ENCODE measurements around the gene PLAGL2. TPM values are rescaled to one million over a fixed set of nuclear protein-coding genes. Genes with fewer than 3 reads are reported as not detected.

The PLAGL2 gene
- total RNA-seq, 1 experiment from 2014 or later = 40.6 TPM

DNA sequence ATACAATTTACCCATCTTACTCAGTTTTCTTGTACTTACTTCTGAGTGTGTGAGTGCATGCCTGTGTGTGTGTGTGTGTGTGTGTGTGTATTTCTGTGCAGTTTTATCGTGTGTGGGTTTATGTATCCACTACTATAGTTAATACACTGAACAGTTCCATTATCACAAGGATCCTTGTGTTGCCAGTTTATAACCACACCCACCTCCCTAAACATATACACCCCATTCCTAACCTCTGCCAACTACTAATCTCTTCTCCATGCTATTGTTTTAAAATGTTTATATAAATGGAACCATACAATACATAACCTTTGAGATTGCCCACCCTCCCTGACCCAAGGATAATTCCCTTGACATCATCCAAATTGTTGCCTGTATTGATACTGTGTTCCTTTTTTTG lies 18.8 kb upstream of the PLAGL2 start:
- TF ChIP-seq TCF7L2 (IDR thresholded peaks at IDR 0.05; ENCODE audit: low read depth, low read length) (no peak), SIN3A (IDR thresholded peaks at IDR 0.05; ENCODE audit: borderline replicate concordance, insufficient read depth, low read depth, low read length) (no peak), POLR2AphosphoS5 (IDR thresholded peaks at IDR 0.05; ENCODE audit: low read depth, low read length) (no peak), CTCF (IDR thresholded peaks at IDR 0.05) (no peak)
- TF ChIP-seq, protein P1, sequence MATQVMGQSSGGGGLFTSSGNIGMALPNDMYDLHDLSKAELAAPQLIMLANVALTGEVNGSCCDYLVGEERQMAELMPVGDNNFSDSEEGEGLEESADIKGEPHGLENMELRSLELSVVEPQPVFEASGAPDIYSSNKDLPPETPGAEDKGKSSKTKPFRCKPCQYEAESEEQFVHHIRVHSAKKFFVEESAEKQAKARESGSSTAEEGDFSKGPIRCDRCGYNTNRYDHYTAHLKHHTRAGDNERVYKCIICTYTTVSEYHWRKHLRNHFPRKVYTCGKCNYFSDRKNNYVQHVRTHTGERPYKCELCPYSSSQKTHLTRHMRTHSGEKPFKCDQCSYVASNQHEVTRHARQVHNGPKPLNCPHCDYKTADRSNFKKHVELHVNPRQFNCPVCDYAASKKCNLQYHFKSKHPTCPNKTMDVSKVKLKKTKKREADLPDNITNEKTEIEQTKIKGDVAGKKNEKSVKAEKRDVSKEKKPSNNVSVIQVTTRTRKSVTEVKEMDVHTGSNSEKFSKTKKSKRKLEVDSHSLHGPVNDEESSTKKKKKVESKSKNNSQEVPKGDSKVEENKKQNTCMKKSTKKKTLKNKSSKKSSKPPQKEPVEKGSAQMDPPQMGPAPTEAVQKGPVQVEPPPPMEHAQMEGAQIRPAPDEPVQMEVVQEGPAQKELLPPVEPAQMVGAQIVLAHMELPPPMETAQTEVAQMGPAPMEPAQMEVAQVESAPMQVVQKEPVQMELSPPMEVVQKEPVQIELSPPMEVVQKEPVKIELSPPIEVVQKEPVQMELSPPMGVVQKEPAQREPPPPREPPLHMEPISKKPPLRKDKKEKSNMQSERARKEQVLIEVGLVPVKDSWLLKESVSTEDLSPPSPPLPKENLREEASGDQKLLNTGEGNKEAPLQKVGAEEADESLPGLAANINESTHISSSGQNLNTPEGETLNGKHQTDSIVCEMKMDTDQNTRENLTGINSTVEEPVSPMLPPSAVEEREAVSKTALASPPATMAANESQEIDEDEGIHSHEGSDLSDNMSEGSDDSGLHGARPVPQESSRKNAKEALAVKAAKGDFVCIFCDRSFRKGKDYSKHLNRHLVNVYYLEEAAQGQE (IDR thresholded peaks at IDR 0.05; ENCODE audit: insufficient read depth in 1 of 2, low read depth in 2 of 2, low read length in 1 of 2) = no peak
- in situ Hi-C loops (cut with HindIII; ENCODE audit: low pct_unique_long_range_greater_than_20kb, low sequenced_read_pairs) (no loop called here), intact Hi-C loops (cut with micrococcal nuclease; ENCODE audit: unreplicated experiment) (no loop called here)
- H3K36me3 ChIP-seq (ENCODE audit: control insufficient read depth, insufficient read depth, low read length) = peaks cover 16% of the 10 kb centered on the region
- BruUV-seq (replicated peaks) = no TSS peak
- no peak overlapping the region for H3K27ac ChIP-seq (ENCODE audit: low read length)
- H3K9me3 ChIP-seq (ENCODE audit: control insufficient read depth, insufficient read depth, low read depth, low read length) = no peaks in the 10 kb centered on the region
- DNase-seq (ENCODE audit: low read depth, low spot score) = no peak
- POLR2A ChIA-PET = no interaction called here
- CTCF ChIA-PET = no interaction called here
- no peaks in the 10 kb centered on the region for H3K4me1 ChIP-seq (ENCODE audit: control insufficient read depth, insufficient read depth, low read length)
- no peak for ATAC-seq
- no peaks in the 10 kb centered on the region for H3K27me3 ChIP-seq (ENCODE audit: control insufficient read depth, insufficient read depth, low read length)
- no peak overlapping the region for H3K4me3 ChIP-seq (ENCODE audit: low read depth in 2 of 2, low read length in 2 of 2)

DNA sequence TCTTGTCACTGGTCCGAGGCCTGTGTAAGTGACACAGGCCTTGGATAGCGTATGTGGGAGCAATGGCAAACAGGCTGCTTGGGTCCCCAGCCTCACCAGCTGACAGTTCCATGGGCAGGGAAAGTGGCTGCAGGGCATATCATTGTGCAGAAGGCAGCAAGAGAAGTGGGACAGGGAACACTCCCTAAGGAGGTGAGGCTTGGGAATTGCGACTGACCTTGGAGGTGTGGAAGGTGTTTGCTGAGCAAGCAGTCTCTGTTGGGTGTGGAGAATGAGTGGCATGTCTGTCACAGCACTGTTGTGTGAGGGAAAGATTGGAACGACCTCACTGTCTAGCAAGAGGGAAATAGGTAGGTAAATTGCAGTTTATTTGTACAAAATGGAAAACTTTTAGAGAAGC lies 16.9 kb upstream of the PLAGL2 start:
- no peak for TF ChIP-seq CTCF (IDR thresholded peaks at IDR 0.05)
- TF ChIP-seq, protein P1 (IDR thresholded peaks at IDR 0.05; ENCODE audit: insufficient read depth in 1 of 2, low read depth in 2 of 2, low read length in 1 of 2) = no peak
- TF ChIP-seq SIN3A (IDR thresholded peaks at IDR 0.05; ENCODE audit: borderline replicate concordance, insufficient read depth, low read depth, low read length) = no peak
- no peak for TF ChIP-seq TCF7L2 (IDR thresholded peaks at IDR 0.05; ENCODE audit: low read depth, low read length)
- no peak for TF ChIP-seq POLR2AphosphoS5 (IDR thresholded peaks at IDR 0.05; ENCODE audit: low read depth, low read length)
- H3K27me3 ChIP-seq (ENCODE audit: control insufficient read depth, insufficient read depth, low read length) = no peaks in the 10 kb centered on the region
- no peak overlapping the region for H3K4me3 ChIP-seq (ENCODE audit: low read depth in 2 of 2, low read length in 2 of 2)
- BruUV-seq (replicated peaks) = no TSS peak
- H3K9me3 ChIP-seq (ENCODE audit: control insufficient read depth, insufficient read depth, low read depth, low read length) = no peaks in the 10 kb centered on the region
- H3K27ac ChIP-seq (ENCODE audit: low read length) = no peak overlapping the region
- DNase-seq (ENCODE audit: low read depth, low spot score) = no peak
- H3K4me1 ChIP-seq (ENCODE audit: control insufficient read depth, insufficient read depth, low read length) = no peaks in the 10 kb centered on the region
- intact Hi-C loops (cut with micrococcal nuclease; ENCODE audit: unreplicated experiment) = no loop called here
- CTCF ChIA-PET = interaction anchor here (0.6 to 1.1 kb wide), 2 partner anchors 9 to 99 kb away, joined by 3 read pairs; no protein-coding TSS in a partner anchor
- POLR2A ChIA-PET = interaction anchor here (2.0 kb wide), 1 partner anchor 9 kb away, joined by 4 read pairs; no protein-coding TSS in a partner anchor
- in situ Hi-C loops (cut with HindIII; ENCODE audit: low pct_unique_long_range_greater_than_20kb, low sequenced_read_pairs) = no loop called here
- no peak for ATAC-seq
- peaks cover 15% of the 10 kb centered on the region; the same call in 1 of the 2 replicates for H3K36me3 ChIP-seq (ENCODE audit: control insufficient read depth, insufficient read depth, low read length)

All from Panc1 (cell line).